IMR-90 (cell line): ENCODE measurements around the gene MNAT1. TPM values are rescaled to one million over a fixed set of nuclear protein-coding genes. Genes with fewer than 3 reads are reported as not detected.
A peak's percentile ranks its signal among the peaks of the same experiment; 100 is the strongest.

ENCODE experiments used
- ATAC-seq: fragments of 200-7000 bp; cut with Tn5 transposase; 2 replicates; pipeline ENCODE4 v1.9.1; 2020; ENCODE audit warnings: low read depth, mild to moderate bottlenecking, moderate library complexity
- BruUV-seq: library from RNA; stranded (reverse); fragments of 400-500 nt; replicated peaks from 2 replicates; lab custom pipeline; 2021; lab: Mats Ljungman, UMichigan
- CTCF ChIA-PET: fragments of 300-600 bp; formaldehyde crosslinking; extraction: SDS; loops from one replicate; lab custom pipeline; 2021; ENCODE audit warnings: antibody characterized with exemption; lab: Yijun Ruan, JAX
- POLR2A ChIA-PET: fragments of 300-600 bp; sonication (Branson Sonifier 250); formaldehyde crosslinking; loops from one replicate; lab custom pipeline; 2022; ENCODE audit warnings: antibody characterized with exemption; ENCODE audit not compliant: unreplicated experiment; lab: Charles Lee
- DNase-seq: peaks from one replicate; pipeline ENCODE4 v3.0.0; 2013
- H2AFZ ChIP-seq: replicated peaks from 2 replicates; pipeline ENCODE3; 2013; ENCODE audit warnings: low read length, mild to moderate bottlenecking; ENCODE audit not compliant: poor library complexity
- H2AK5ac ChIP-seq: 2 replicates; pipeline ENCODE4 v1.6.1; 2013; ENCODE audit warnings: low read depth, low read length, inconsistent platforms
- H2AK9ac ChIP-seq: replicated peaks from 2 replicates; pipeline ENCODE3; 2013; ENCODE audit warnings: mild to moderate bottlenecking, low read depth, low read length, moderate library complexity; ENCODE audit not compliant: poor library complexity
- H2BK120ac ChIP-seq: 2 replicates; pipeline ENCODE4 v1.6.1; 2013; ENCODE audit warnings: low read depth, low read length, inconsistent platforms
- H2BK15ac ChIP-seq: 3 replicates; pipeline ENCODE4 v1.6.1; 2013; ENCODE audit warnings: low read depth, low read length, inconsistent platforms
- H2BK20ac ChIP-seq: 2 replicates; pipeline ENCODE4 v1.6.1; 2013; ENCODE audit warnings: low read depth, mild to moderate bottlenecking, inconsistent platforms, low read length, moderate library complexity
- H2BK5ac ChIP-seq: 2 replicates; pipeline ENCODE4 v1.6.1; 2013; ENCODE audit warnings: mild to moderate bottlenecking, low read depth, low read length, inconsistent platforms; ENCODE audit not compliant: poor library complexity, severe bottlenecking
- H3K14ac ChIP-seq: replicated peaks from 2 replicates; pipeline ENCODE4 v1.6.1; 2013; ENCODE audit warnings: low read depth, low read length, inconsistent platforms
- H3K18ac ChIP-seq: 2 replicates; pipeline ENCODE4 v1.6.1; 2013; ENCODE audit warnings: low read depth, low read length, control low read depth
- H3K23ac ChIP-seq: 2 replicates; pipeline ENCODE4 v1.6.1; 2013; ENCODE audit warnings: low read depth, low read length, inconsistent platforms
- H3K27ac ChIP-seq: 2 replicates; pipeline ENCODE4 v1.5.1; 2013; ENCODE audit warnings: mild to moderate bottlenecking, control low read depth, low read length; ENCODE audit not compliant: insufficient read depth
- H3K27me3 ChIP-seq: 2 replicates; pipeline ENCODE4 v1.6.1; 2013; ENCODE audit warnings: low read length; ENCODE audit not compliant: control insufficient read depth, insufficient read depth
- H3K36me3 ChIP-seq: 2 replicates; pipeline ENCODE4 v1.6.1; 2013; ENCODE audit warnings: low read length, mixed read lengths; ENCODE audit not compliant: control insufficient read depth, insufficient read depth
- H3K4ac ChIP-seq: 2 replicates; pipeline ENCODE4 v1.6.1; 2013; ENCODE audit warnings: low read depth, low read length, inconsistent platforms
- H3K4me1 ChIP-seq: 2 replicates; pipeline ENCODE4 v1.6.1; 2013; ENCODE audit warnings: low read length, mixed read lengths; ENCODE audit not compliant: control insufficient read depth, insufficient read depth
- H3K4me2 ChIP-seq: 2 replicates; pipeline ENCODE4 v1.6.1; 2013; ENCODE audit warnings: low read depth, mild to moderate bottlenecking, control low read depth, low read length, moderate library complexity
- H3K4me3 ChIP-seq: 2 replicates; pipeline ENCODE4 v1.5.1; 2013; ENCODE audit warnings: low read depth, mild to moderate bottlenecking, control low read depth, low read length, moderate library complexity; ENCODE audit not compliant: insufficient read depth
- H3K56ac ChIP-seq: 2 replicates; pipeline ENCODE4 v1.6.1; 2013; ENCODE audit warnings: low read length, inconsistent platforms; ENCODE audit not compliant: insufficient read depth; ENCODE audit errors: extremely low read depth
- H3K79me1 ChIP-seq, 2 experiments: 2 replicates each; pipeline ENCODE4 v1.6.1; 2013; ENCODE audit warnings: low read length in 2 of 2, inconsistent platforms in 1 of 2, low read depth in 1 of 2
- H3K9ac ChIP-seq: 2 replicates; pipeline ENCODE4 v1.6.1; 2013; ENCODE audit warnings: low read depth, low read length, control low read depth
- H3K9me1 ChIP-seq: 2 replicates; pipeline ENCODE4 v1.6.1; 2013; ENCODE audit warnings: low read length, inconsistent platforms; ENCODE audit not compliant: insufficient read depth
- H3K9me3 ChIP-seq: 2 replicates; pipeline ENCODE4 v1.6.1; 2013; ENCODE audit warnings: low read length; ENCODE audit not compliant: control insufficient read depth, insufficient read depth
- H4K20me1 ChIP-seq: 2 replicates; pipeline ENCODE4 v1.6.1; 2013; ENCODE audit warnings: low read length, inconsistent platforms; ENCODE audit not compliant: insufficient read depth
- H4K5ac ChIP-seq: 2 replicates; pipeline ENCODE4 v1.6.1; 2013; ENCODE audit warnings: mild to moderate bottlenecking, low read depth, low read length, control low read depth
- H4K8ac ChIP-seq, 2 experiments: 2 replicates each; pipeline ENCODE4 v1.6.1; 2013; ENCODE audit warnings: low read depth in 2 of 2, low read length in 2 of 2, control low read depth in 1 of 2, inconsistent platforms in 1 of 2
- H4K91ac ChIP-seq: 2 replicates; pipeline ENCODE4 v1.6.1; 2013; ENCODE audit warnings: low read depth, low read length, inconsistent platforms; ENCODE audit not compliant: insufficient read depth
- BHLHE40 ChIP-seq: fragments of 150-350 bp; IDR thresholded peaks from 2 replicates; pipeline ENCODE4 v1.6.1; 2016; ENCODE audit warnings: mild to moderate bottlenecking, low read depth, low read length
- CHD1 ChIP-seq: IDR thresholded peaks from 2 replicates; pipeline ENCODE4 v1.6.1; 2012; ENCODE audit warnings: low read depth, low read length, improper control_type of control experiment
- FOS ChIP-seq: fragments of 150-350 bp; IDR thresholded peaks from 2 replicates; pipeline ENCODE4 v1.6.1; 2016; ENCODE audit warnings: low read depth, low read length
- MAFK ChIP-seq: IDR thresholded peaks from 2 replicates; pipeline ENCODE4 v1.6.1; 2012; ENCODE audit warnings: low read depth, low read length, improper control_type of control experiment
- MAZ ChIP-seq: IDR thresholded peaks from 2 replicates; pipeline ENCODE4 v1.6.1; 2012; ENCODE audit warnings: low read depth, mild to moderate bottlenecking, low read length, improper control_type of control experiment, moderate library complexity, borderline replicate concordance
- MXI1 ChIP-seq: IDR thresholded peaks from 2 replicates; pipeline ENCODE4 v1.6.1; 2012; ENCODE audit warnings: low read depth, mild to moderate bottlenecking, low read length, moderate library complexity, borderline replicate concordance
- NFE2L2 ChIP-seq: fragments of 150-350 bp; IDR thresholded peaks from 2 replicates; pipeline ENCODE4 v1.6.1; 2016; ENCODE audit warnings: low read depth, mild to moderate bottlenecking, low read length
- POLR2A ChIP-seq: IDR thresholded peaks from 2 replicates; pipeline ENCODE4 v1.6.1; 2012; ENCODE audit warnings: mild to moderate bottlenecking, low read depth, low read length
- RAD21 ChIP-seq: IDR thresholded peaks from 2 replicates; pipeline ENCODE4 v1.6.1; 2012; ENCODE audit warnings: low read length, improper control_type of control experiment
- RCOR1 ChIP-seq: IDR thresholded peaks from 2 replicates; pipeline ENCODE4 v1.6.1; 2012; ENCODE audit warnings: mild to moderate bottlenecking, low read length, improper control_type of control experiment; ENCODE audit not compliant: insufficient replicate concordance
- RFX5 ChIP-seq: IDR thresholded peaks from 2 replicates; pipeline ENCODE4 v1.8.0; 2012; ENCODE audit warnings: low read depth, mild to moderate bottlenecking, low read length, moderate library complexity
- SMC3 ChIP-seq: fragments of 150-350 bp; IDR thresholded peaks from 2 replicates; pipeline ENCODE4 v1.6.1; 2016; ENCODE audit warnings: low read depth, mild to moderate bottlenecking, antibody characterized with exemption, low read length, moderate library complexity
- whole genome bisulfite sequencing, 2 experiments: methylation state at CpG; one replicate each; pipeline versions ENCODE4 v1.1.5 to v1.1.7; 2013; ENCODE audit warnings: missing lambda C conversion rate in 2 of 2; ENCODE audit not compliant: insufficient read length in 1 of 2; ENCODE audit errors: extremely low coverage in 2 of 2; 5-methylcytosine and 5-hydroxymethylcytosine counted together
- dilution Hi-C: fragments of 300-500 bp; cut with HindIII; formaldehyde crosslinking; loops from one replicate; pipeline ENCODE4 v1.14.3; 2018; ENCODE audit warnings: low sequenced_read_pairs; ENCODE audit not compliant: unreplicated experiment
- in situ Hi-C: fragments of 300-500 bp; cut with MboI; formaldehyde crosslinking; loops from 3 replicates; pipeline ENCODE4 v1.14.3; 2019; ENCODE audit warnings: low sequenced_read_pairs, inconsistent platforms, mixed read lengths
- intact Hi-C: fragments of 100-400 bp; cut with micrococcal nuclease; formaldehyde crosslinking; loops from 2 replicates; pipeline ENCODE4 v1.10.0; 2022
- polyA plus RNA-seq, 3 experiments: library from polyadenylated mRNA; depleted of rRNA; stranded (reverse); fragments of >200 nt; gene quantifications; 2 replicates each; pipeline ENCODE4 v1.2.3, GENCODE V29; 2012; ENCODE audit warnings: low replicate concordance in 1 of 3
- total RNA-seq: library from RNA; depleted of rRNA; stranded (reverse); fragments of >200 nt; gene quantifications from 2 replicates; pipeline ENCODE4 v1.2.3, GENCODE V29; 2012
- TF ChIP-seq, protein P1 (sequence below): fragments of 150-350 bp; IDR thresholded peaks from 2 replicates; pipeline ENCODE4 v1.6.1; 2017; ENCODE audit warnings: mild to moderate bottlenecking, antibody characterized with exemption, low read length, low read depth
- TF ChIP-seq, protein P2 (sequence below): fragments of 150-350 bp; IDR thresholded peaks from 2 replicates; pipeline ENCODE4 v1.6.1; 2016; ENCODE audit warnings: low read depth, mild to moderate bottlenecking, low read length, moderate library complexity, borderline replicate concordance

MNAT1 gene
- total and polyA plus RNA-seq, 2 of the 4 experiments (the other 2 are of a cell fraction): 48.2 to 53.0 TPM

DNA sequence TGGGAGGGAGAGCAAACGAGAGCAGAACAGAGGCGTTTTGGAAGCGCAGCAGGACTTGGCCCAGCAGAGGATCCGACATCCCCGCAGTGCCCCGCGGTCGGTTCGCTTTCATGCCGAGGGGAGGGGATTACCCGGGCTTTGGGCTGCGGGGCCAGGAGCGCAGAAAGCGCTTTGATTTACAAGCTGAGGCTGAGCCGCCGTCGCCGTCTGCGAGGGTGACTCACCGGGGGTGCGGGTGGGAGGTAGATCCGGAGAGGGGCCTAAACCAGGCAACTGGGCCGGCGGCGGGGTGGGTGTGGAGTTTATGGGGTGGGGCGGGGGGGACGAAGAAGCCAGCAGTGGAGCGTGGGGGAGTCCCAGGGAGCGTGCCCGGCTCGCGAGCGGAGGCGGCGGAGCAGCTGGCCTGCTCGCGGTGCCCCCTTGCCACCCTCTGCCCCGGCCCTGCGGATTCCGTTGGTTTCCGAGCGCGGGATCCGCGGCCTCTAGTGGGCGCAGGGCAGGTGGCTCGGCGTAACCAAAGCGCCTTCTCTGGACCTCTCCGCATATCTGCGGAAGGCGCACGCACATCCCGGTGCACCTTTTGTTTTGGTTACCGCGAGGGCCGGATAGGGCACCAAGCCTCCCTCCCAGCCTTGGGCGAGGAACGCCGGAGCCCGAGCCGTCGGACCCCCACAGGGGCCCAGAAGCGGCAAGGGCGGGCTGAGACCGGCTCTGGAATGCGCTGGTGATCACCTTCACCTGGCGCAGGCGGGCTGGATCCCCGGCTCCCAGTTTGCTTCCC, 13.0 kb upstream of the MNAT1 start (continued):
- TF ChIP-seq FOS: peak; percentile 61; the same call in 1 of the 2 replicates
- 0 out of 2 replicates have a peak, but pooled peaks have one; percentile 8 for TF ChIP-seq POLR2A
- no peak for TF ChIP-seq SMC3
- TF ChIP-seq MAFK: no peak

DNA sequence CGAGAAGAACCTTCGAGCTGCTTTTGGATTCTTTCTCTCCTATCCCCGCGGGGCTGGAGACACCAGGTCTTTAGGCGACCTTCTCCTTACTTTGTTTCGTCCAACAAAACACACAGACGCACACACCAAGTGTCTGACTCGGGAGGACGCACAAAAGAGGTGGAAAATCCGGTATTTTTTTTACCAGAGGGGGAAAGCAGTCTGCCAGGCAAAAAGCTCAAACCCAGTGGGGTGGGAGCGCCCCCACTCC, 12.5 kb upstream of the MNAT1 start:
- no peak; the same call in 1 of the 2 replicates for ATAC-seq
- Histone ChIP-seq H2BK15ac (no peak overlapping the region), H2AFZ (peak overlapping the region; percentile 88), H3K27me3 (no peaks in the 10 kb centered on the region), H2AK9ac (peak overlapping the region; percentile 78), H2BK120ac (peak overlapping the region; percentile 52; the same call in 1 of the 2 replicates), H2BK20ac (no peak overlapping the region), H3K79me1 (peaks cover 16 to 44% of the 10 kb centered on the region in 2 experiments; a peak in 3 of 4 replicates), H3K4ac (peak overlapping the region; percentile 78), H2AK5ac (peak overlapping the region; percentile 55), H2BK5ac (peak overlapping the region; percentile 97), H4K5ac (no peak overlapping the region; the same call in 1 of the 2 replicates), H3K23ac (peak overlapping the region; percentile 72), H3K27ac (peak overlapping the region; percentile 78), H3K4me2 (peak overlapping the region; percentile 73), H3K4me1 (peaks cover 10% of the 10 kb centered on the region), H4K91ac (peak overlapping the region; percentile 66), H3K9ac (peak overlapping the region; percentile 80), H3K9me3 (no peaks in the 10 kb centered on the region), H3K4me3 (peak overlapping the region; percentile 71), H3K36me3 (peaks cover 18% of the 10 kb centered on the region), H3K14ac (peak overlapping the region; percentile 90), H4K8ac (peak overlapping the region in 1 of 2 experiments; percentile 68; a peak in 1 of 4 replicates), H3K56ac (peak overlapping the region; percentile 87; the same call in 1 of the 2 replicates), H3K18ac (peak overlapping the region; percentile 42), H3K9me1 (peaks cover 9% of the 10 kb centered on the region), H4K20me1 (peaks cover 40% of the 10 kb centered on the region; the same call in 1 of the 2 replicates)
- in situ Hi-C loops: loop anchor here (5.0 kb wide), 2 partner anchors 85 to 260 kb away; partner anchors contain the start of genes SLC38A6 and TRMT5
- ChIA-PET CTCF (interaction anchor here (1.0 to 1.6 kb wide), 3 partner anchors 244 to 535 kb away, joined by 3 read pairs; partner anchors contain the start of genes SLC38A6 and TRMT5), POLR2A (no interaction called here)
- intact Hi-C loops: loop anchor here (1.0 to 5.0 kb wide), 2 partner anchors 259 to 380 kb away; partner anchors contain the start of genes SLC38A6 and TRMT5
- BruUV-seq: no TSS peak
- dilution Hi-C loops: no loop called here
- 0% methylated on average over 4 of the region's 11 CpGs; no CpG with 5 or more reads in 1 of the 2 experiments for WGBS, 2 experiments
- no peak for DNase-seq
- TF ChIP-seq RFX5: no peak
- TF ChIP-seq RCOR1: no peak
- TF ChIP-seq MXI1: no peak
- no peak for TF ChIP-seq FOS
- TF ChIP-seq SMC3: no peak
- TF ChIP-seq, protein P1, sequence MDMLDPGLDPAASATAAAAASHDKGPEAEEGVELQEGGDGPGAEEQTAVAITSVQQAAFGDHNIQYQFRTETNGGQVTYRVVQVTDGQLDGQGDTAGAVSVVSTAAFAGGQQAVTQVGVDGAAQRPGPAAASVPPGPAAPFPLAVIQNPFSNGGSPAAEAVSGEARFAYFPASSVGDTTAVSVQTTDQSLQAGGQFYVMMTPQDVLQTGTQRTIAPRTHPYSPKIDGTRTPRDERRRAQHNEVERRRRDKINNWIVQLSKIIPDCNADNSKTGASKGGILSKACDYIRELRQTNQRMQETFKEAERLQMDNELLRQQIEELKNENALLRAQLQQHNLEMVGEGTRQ: no peak
- TF ChIP-seq POLR2A: no peak
- no peak for TF ChIP-seq CHD1
- TF ChIP-seq MAZ: no peak
- TF ChIP-seq, protein P2, sequence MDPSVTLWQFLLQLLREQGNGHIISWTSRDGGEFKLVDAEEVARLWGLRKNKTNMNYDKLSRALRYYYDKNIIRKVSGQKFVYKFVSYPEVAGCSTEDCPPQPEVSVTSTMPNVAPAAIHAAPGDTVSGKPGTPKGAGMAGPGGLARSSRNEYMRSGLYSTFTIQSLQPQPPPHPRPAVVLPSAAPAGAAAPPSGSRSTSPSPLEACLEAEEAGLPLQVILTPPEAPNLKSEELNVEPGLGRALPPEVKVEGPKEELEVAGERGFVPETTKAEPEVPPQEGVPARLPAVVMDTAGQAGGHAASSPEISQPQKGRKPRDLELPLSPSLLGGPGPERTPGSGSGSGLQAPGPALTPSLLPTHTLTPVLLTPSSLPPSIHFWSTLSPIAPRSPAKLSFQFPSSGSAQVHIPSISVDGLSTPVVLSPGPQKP: no peak
- no peak for TF ChIP-seq NFE2L2
- TF ChIP-seq BHLHE40: no peak
- TF ChIP-seq RAD21: no peak
